Measurements from ENCODE around the gene SYTL2.
"Not testable (repeated sequence)": the region's sequence is repeated elsewhere in the genome, so short reads cannot be mapped to it uniquely, and the experiment has no call there.

SYTL2 gene

GRCh38 chr11:85795712-85796487 is 15.0 kb downstream of the SYTL2 start:
- DNase-seq, result no peak

GRCh38 chr11:85791409-85791990 is 19.4 kb downstream of the SYTL2 start:
- no peak for DNase-seq

GRCh38 chr11:85787809-85788760 is 22.9 kb downstream of the SYTL2 start:
- no peak for DNase-seq

GRCh38 chr11:85787168-85787567 is 23.8 kb downstream of the SYTL2 start:
- DNase-seq, result no peak

- no peak for DNase-seq
Measured at GRCh38 chr11:85784480-85785265, 26.3 kb downstream of the SYTL2 start.

- DNase-seq, result peak; percentile 33
Measured at GRCh38 chr11:85783758-85784157, 27.2 kb downstream of the SYTL2 start.

GRCh38 chr11:85780780-85781517 is 30.0 kb downstream of the SYTL2 start:
- DNase-seq, result not testable (repeated sequence)

GRCh38 chr11:85779956-85780640 is 30.8 kb downstream of the SYTL2 start:
- DNase-seq, result no peak

GRCh38 chr11:85777603-85777972 is 33.4 kb downstream of the SYTL2 start:
- DNase-seq, result not testable (repeated sequence)

- no peak for DNase-seq
Measured at GRCh38 chr11:85776951-85777602, 33.9 kb downstream of the SYTL2 start.

- DNase-seq, result no peak
Measured at GRCh38 chr11:85774256-85775101, 36.5 kb downstream of the SYTL2 start.

- no peak for DNase-seq
Measured at GRCh38 chr11:85772695-85773094, 38.2 kb downstream of the SYTL2 start.

GRCh38 chr11:85771568-85771967 is 39.4 kb downstream of the SYTL2 start:
- no peak for DNase-seq

- no peak for DNase-seq
Measured at GRCh38 chr11:85769771-85770170, 41.2 kb downstream of the SYTL2 start.

- no peak for DNase-seq
Measured at GRCh38 chr11:85768473-85769146, 42.3 kb downstream of the SYTL2 start.

- no peak for DNase-seq
Measured at GRCh38 chr11:85767246-85767945, 43.5 kb downstream of the SYTL2 start.

- no peak for DNase-seq
Measured at GRCh38 chr11:85766721-85767161, 44.2 kb downstream of the SYTL2 start.

GRCh38 chr11:85764796-85765195 is 46.1 kb downstream of the SYTL2 start:
- no peak for DNase-seq
